Heart right ventricle (tissue), 16 donors: ENCODE measurements around the gene NDUFA11. TPM values are rescaled to one million over a fixed set of nuclear protein-coding genes. Genes with fewer than 3 reads are reported as not detected.
A peak's percentile ranks its signal among the peaks of the same experiment; 100 is the strongest.
"Not testable (repeated sequence)": the region's sequence is repeated elsewhere in the genome, so short reads cannot be mapped to it uniquely, and the experiment has no call there.

Experiments used
- ATAC-seq, 8 donors: fragments of 200-7000 bp; cut with Tn5 transposase; one replicate each; pipeline ENCODE4 v1.9.1; 2020; ENCODE audit warnings: mild to moderate bottlenecking in 8 of 8, moderate library complexity in 8 of 8, moderate number of reproducible peaks in 1 of 8
- DNase-seq, 2 donors: peaks; one replicate each; pipeline ENCODE4 v3.0.0-alpha.2; 2020
- H3K27ac ChIP-seq, 10 donors: fragments of 200-600 bp; sonication (generic) in 2 of 10; one replicate each; pipeline versions ENCODE4 v1.5.0 to v1.8.0; 2020 to 2022; ENCODE audit warnings: mild to moderate bottlenecking in 3 of 10
- H3K27me3 ChIP-seq, 7 donors: fragments of 200-600 bp; one replicate each; pipeline ENCODE4 v1.8.0; 2021 to 2022; ENCODE audit warnings: mild to moderate bottlenecking in 2 of 7
- H3K36me3 ChIP-seq, 9 donors: fragments of 200-600 bp; sonication (generic) in 1 of 9; one replicate each; pipeline versions ENCODE4 v1.5.0 to v1.8.0; 2020 to 2022; ENCODE audit warnings: mild to moderate bottlenecking in 2 of 9
- H3K4me1 ChIP-seq, 9 donors: fragments of 200-600 bp; sonication (generic) in 1 of 9; one replicate each; pipeline versions ENCODE4 v1.5.0 to v1.8.0; 2020 to 2022; ENCODE audit warnings: mild to moderate bottlenecking in 4 of 9
- H3K4me3 ChIP-seq, 10 donors: fragments of 200-600 bp; sonication (generic) in 2 of 10; one replicate each; pipeline versions ENCODE4 v1.5.0 to v1.8.0; 2020 to 2022; ENCODE audit warnings: mild to moderate bottlenecking in 7 of 10, moderate library complexity in 2 of 10
- H3K9me3 ChIP-seq, 11 donors: fragments of 200-600 bp in 10 of 11; sonication (generic) in 2 of 11; one replicate each; pipeline versions ENCODE4 v1.5.0 to v1.8.0; 2013 to 2022; ENCODE audit warnings: mild to moderate bottlenecking in 2 of 11, control low read depth in 1 of 11, moderate library complexity in 1 of 11
- CTCF ChIP-seq, 9 donors: fragments of 200-600 bp; sonication (generic) in 2 of 9; IDR thresholded peaks; one replicate each; pipeline versions ENCODE4 v1.5.0 to v1.8.0; 2021 to 2022; ENCODE audit warnings: antibody characterized with exemption in 9 of 9, mild to moderate bottlenecking in 5 of 9, moderate library complexity in 1 of 9
- WGBS, 2 donors: extraction: QIAGEN DNeasy Blood & Tissue Kit; methylation state at CpG; one replicate each; pipeline ENCODE4 v1.1.7; 2013; ENCODE audit warnings: inconsistent platforms in 1 of 2; 5-methylcytosine and 5-hydroxymethylcytosine counted together
- intact Hi-C, 10 donors: fragments of 100-400 bp; cut with DNase I; formaldehyde crosslinking; loops; one replicate each; pipeline versions ENCODE4 v1.11.1 to v1.14.2; 2022
- polyA plus RNA-seq, 2 donors: library from polyadenylated mRNA; stranded (reverse); fragments of 200-250 nt; gene quantifications; one replicate each; pipeline ENCODE4 v1.2.3, GENCODE V29; 2013
- total RNA-seq, 10 donors: library from RNA; stranded (reverse); fragmentation: NEBNext Ultra II Directional in 3 of 10; extraction: Animal tissue kit (Norgen Biotek cat#: 25700) in 3 of 10; gene quantifications; one replicate each; pipeline versions ENCODE4 v1.2.1 to v1.2.4, GENCODE V29; 2021 to 2023
- donor health status: Arrhythmogenic right ventricular cardiomyopathy.
- donor health status: ischemic (EF 13 %, LVEDD 7.1; RV severe dilation, severe dysfunction).
- donor health status: healthy with polysubstance abuse.
- donor health status: DM: no; HTN: yes; CAD: no.
- donor health status: DM: no; HTN: no; CAD: no.
- donor health status: ischemic (EF 25% LVEDD 6.9; RV normal size, moderate dysfunction).
- donor health status: ischemic (EF 25% LVEDD 5.7; RV mildly dilated, moderate dysfunction).
- donor health status: healthy.
- donor health status: DM: yes; HTN: yes; CAD: no.
- donor health status: Ischemic cardiomyopathy.
- donor health status: ischemic (EF 35%, LVEDD 5.7; RV mildly dilated, moderate dysfunction).
- donor health status: nonischemic (EF 11% LVEDD 7.7; RV severe dilation, severe dysfunction).
- donor health status: DM: yes; HTN: yes; CAD: no.
- donor health status: PGD.
- donor health status: ischemic (EF 29% LVEDD 5.4; RV normal size, mild dysfunction).
- donor health status: nonischemic (EF 23%, LVEDD 6.1; RV moderate dilation, normal function).

The NDUFA11 gene
- total and polyA plus RNA-seq, 12 donors: 451 to 1,143 (median 521) TPM

DNA sequence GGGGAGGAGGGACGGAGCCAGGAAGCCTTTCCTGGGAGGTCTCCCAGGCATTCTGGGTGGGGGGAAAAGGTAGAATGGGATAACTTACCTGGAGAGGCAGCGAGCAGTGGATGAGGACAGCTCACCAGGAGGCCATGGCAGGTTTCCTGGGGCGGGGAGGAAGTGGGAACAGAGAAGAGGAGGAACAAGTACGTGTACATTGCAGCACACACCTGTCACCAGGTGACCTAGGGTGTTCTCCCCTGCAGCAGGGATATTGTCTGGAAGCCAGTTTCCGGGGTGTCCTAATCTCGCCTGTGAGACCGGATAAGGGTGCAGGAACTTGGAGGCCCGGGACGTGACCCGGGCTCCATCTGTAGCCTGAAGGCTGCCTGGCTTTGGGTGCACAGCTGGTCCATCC is 52.3 kb downstream of the NDUFA11 start, which contains the start of gene FUT3:
Gene FUT3 (minus strand): TSS at position 148 of the 400 bp plus-strand sequence.
- H3K9me3 ChIP-seq: no peaks in the 10 kb centered on the region
- intact Hi-C loops: no loop called here
- H3K27me3 ChIP-seq: peaks cover 0 to 4% (median 0%) of the 10 kb centered on the region in 7 donors
- H3K4me1 ChIP-seq: peaks cover 0 to 4% (median 0%) of the 10 kb centered on the region in 9 donors
- ATAC-seq (no peak), DNase-seq (no peak)
- 68 to 77% methylated on average over 10 of the region's 10 CpGs for WGBS, 2 donors
- H3K27ac ChIP-seq: no peak within 1 kb of the TSS
- H3K4me3 ChIP-seq: no peak within 1 kb of the TSS
- TF ChIP-seq CTCF (IDR thresholded peaks at IDR 0.05): no peak
- H3K36me3 ChIP-seq: no peaks in the 10 kb centered on the region

GRCh38 chr19:5850743-5851293 is 52.8 kb downstream of the NDUFA11 start:
- no peak for TF ChIP-seq CTCF (IDR thresholded peaks at IDR 0.05)
- DNase-seq (no peak), ATAC-seq (peak in 1 of 8 donors; percentile 13)
- H3K27me3 ChIP-seq: peaks cover 0 to 4% (median 0%) of the 10 kb centered on the region in 7 donors
- H3K36me3 ChIP-seq: no peaks in the 10 kb centered on the region
- no peak overlapping the region for H3K27ac ChIP-seq
- intact Hi-C loops: no loop called here
- H3K4me3 ChIP-seq: no peak overlapping the region
- WGBS, 2 donors: 20 to 25% methylated on average over 5 of the region's 5 CpGs
- peaks cover 0 to 4% (median 0%) of the 10 kb centered on the region in 9 donors for H3K4me1 ChIP-seq
- no peaks in the 10 kb centered on the region for H3K9me3 ChIP-seq

GRCh38 chr19:5850189-5850588 is 53.4 kb downstream of the NDUFA11 start:
- H3K36me3 ChIP-seq: no peaks in the 10 kb centered on the region
- no peak overlapping the region for H3K27ac ChIP-seq
- TF ChIP-seq CTCF (IDR thresholded peaks at IDR 0.05): no peak
- H3K9me3 ChIP-seq: no peaks in the 10 kb centered on the region
- H3K4me1 ChIP-seq: peaks cover 0 to 4% (median 0%) of the 10 kb centered on the region in 9 donors
- ATAC-seq (no peak), DNase-seq (no peak)
- H3K27me3 ChIP-seq: peaks cover 0 to 2% (median 0%) of the 10 kb centered on the region in 7 donors
- H3K4me3 ChIP-seq: no peak overlapping the region
- intact Hi-C loops: no loop called here
- 85 to 95% methylated on average over 6 of the region's 6 CpGs for WGBS, 2 donors

DNA sequence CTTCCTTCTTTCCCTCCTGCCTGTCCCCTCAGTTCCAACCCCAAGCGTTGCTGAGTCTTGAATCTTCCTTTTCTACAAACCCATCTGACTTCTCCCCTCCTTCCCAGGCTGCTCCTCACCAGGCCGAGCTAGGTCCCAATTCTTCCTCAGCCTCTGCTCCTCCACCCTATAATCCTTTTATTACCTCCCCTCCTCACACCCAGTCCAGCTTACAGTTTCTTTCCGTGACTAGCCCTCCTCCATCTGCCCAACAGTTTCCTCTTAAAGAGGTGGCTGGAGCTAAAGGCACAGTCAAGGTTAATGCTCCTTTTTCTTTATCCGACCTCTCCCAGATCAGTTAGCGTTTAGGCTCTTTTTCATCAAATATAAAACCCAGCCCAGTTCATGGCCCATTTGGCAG is 55.0 kb downstream of the NDUFA11 start:
- H3K27me3 ChIP-seq, H3K4me1 ChIP-seq, intact Hi-C loops, H3K36me3 ChIP-seq, DNase-seq, ATAC-seq, H3K9me3 ChIP-seq, H3K4me3 ChIP-seq, H3K27ac ChIP-seq: not testable (repeated sequence)
- 83 to 84% methylated on average over 5 of the region's 5 CpGs for WGBS, 2 donors

DNA sequence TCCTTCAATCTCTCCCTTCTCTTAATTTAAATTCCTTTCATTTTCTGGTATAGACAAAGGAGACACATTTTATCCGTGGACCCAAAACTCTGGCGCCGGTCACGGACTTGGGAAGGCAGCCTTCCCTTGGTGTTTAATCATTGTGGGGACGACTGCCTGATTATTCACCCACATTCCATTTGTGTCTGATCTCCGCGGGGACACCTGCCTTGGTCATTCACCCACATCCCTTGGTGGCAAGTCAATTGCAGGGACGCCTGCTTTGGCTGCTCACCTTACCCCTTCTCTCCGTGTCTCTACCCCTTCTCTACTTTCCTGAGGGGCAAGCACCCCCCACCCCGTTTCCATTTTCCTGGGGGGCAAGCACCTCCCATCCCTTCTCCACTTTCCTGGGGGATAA is 55.7 kb downstream of the NDUFA11 start:
- 84 to 86% methylated on average over 10 of the region's 10 CpGs for WGBS, 2 donors
- DNase-seq, H3K36me3 ChIP-seq, ATAC-seq, H3K4me1 ChIP-seq, H3K9me3 ChIP-seq, H3K4me3 ChIP-seq, intact Hi-C loops, H3K27ac ChIP-seq, H3K27me3 ChIP-seq: not testable (repeated sequence)

Other genes with a start within 250 kb of the NDUFA11 start
- 100 to 1,000 TPM; 122 to 173 (median 133) TPM for gene MICOS13, start 223.3 kb downstream of the NDUFA11 start, total RNA-seq
- 100 to 1,000 TPM; 263 to 658 TPM for gene MICOS13, start 223.3 kb downstream of the NDUFA11 start, polyA plus RNA-seq
- 1 to 10 TPM; 3.3 to 7.6 (median 4.2) TPM for gene HSD11B1L, start 222.8 kb downstream of the NDUFA11 start, total RNA-seq
- gene HSD11B1L, start 222.8 kb downstream of the NDUFA11 start, polyA plus RNA-seq: 10 to 100 TPM in 1 of 2 donors, 1 to 10 TPM in 1; 6.3 to 13.2 TPM
- gene RPL36, start 213.5 kb downstream of the NDUFA11 start, total RNA-seq: 100 to 1,000 TPM; 270 to 463 (median 322) TPM
- 1,000 to 10,000 TPM in 1 of 2 donors, 100 to 1,000 TPM in 1; 980 to 1,152 TPM for gene RPL36, start 213.5 kb downstream of the NDUFA11 start, polyA plus RNA-seq
- gene LONP1, start 183.6 kb downstream of the NDUFA11 start, total RNA-seq: 100 to 1,000 TPM in 1 of 10 donors, 10 to 100 TPM in 9; 71.4 to 101 (median 88.5) TPM
- 100 to 1,000 TPM in 1 of 2 donors, 10 to 100 TPM in 1; 95.0 to 121 TPM for gene LONP1, start 183.6 kb downstream of the NDUFA11 start, polyA plus RNA-seq
- not detected for gene CATSPERD, start 183.2 kb downstream of the NDUFA11 start, total RNA-seq
- not detected for gene CATSPERD, start 183.2 kb downstream of the NDUFA11 start, polyA plus RNA-seq
- 1 to 10 TPM in 6 of 10 donors, under 1 TPM in 4; 0.59 to 3.0 (median 1.1) TPM for gene PRR22, start 119.0 kb downstream of the NDUFA11 start, total RNA-seq
- 1 to 10 TPM; 1.7 to 3.3 TPM for gene PRR22, start 119.0 kb downstream of the NDUFA11 start, polyA plus RNA-seq
- 10 to 100 TPM; 11.5 to 27.8 (median 14.2) TPM for gene DUS3L, start 112.6 kb downstream of the NDUFA11 start, total RNA-seq
- gene DUS3L, start 112.6 kb downstream of the NDUFA11 start, polyA plus RNA-seq: 10 to 100 TPM; 22.7 to 37.7 TPM
- gene NRTN, start 98.7 kb downstream of the NDUFA11 start, total RNA-seq: 10 to 100 TPM in 8 of 10 donors, 1 to 10 TPM in 2; 4.5 to 40.4 (median 14.8) TPM
- gene NRTN, start 98.7 kb downstream of the NDUFA11 start, polyA plus RNA-seq: 10 to 100 TPM; 15.4 to 38.1 TPM
- not detected for gene FUT6, start 64.1 kb downstream of the NDUFA11 start, total RNA-seq
- not detected for gene FUT6, start 64.1 kb downstream of the NDUFA11 start, polyA plus RNA-seq
- not detected for gene FUT3, start 52.3 kb downstream of the NDUFA11 start, total RNA-seq
- under 1 TPM in 1 of 2 donors, not detected in 1; 0.01 TPM for gene FUT3, start 52.3 kb downstream of the NDUFA11 start, polyA plus RNA-seq
- gene FUT5, start 33.2 kb downstream of the NDUFA11 start, total RNA-seq: under 1 TPM in 1 of 10 donors, not detected in 9; 0.21 TPM
- gene FUT5, start 33.2 kb downstream of the NDUFA11 start, polyA plus RNA-seq: not detected
- 1 to 10 TPM; 1.3 to 3.9 (median 2.5) TPM for gene VMAC, start 1.1 kb upstream of the NDUFA11 start, total RNA-seq
- gene VMAC, start 1.1 kb upstream of the NDUFA11 start, polyA plus RNA-seq: 1 to 10 TPM; 1.4 to 5.8 TPM
- 1 to 10 TPM; 1.3 to 4.2 (median 2.8) TPM for gene CAPS, start 10.5 kb upstream of the NDUFA11 start, total RNA-seq
- 10 to 100 TPM in 1 of 2 donors, 1 to 10 TPM in 1; 3.2 to 14.1 TPM for gene CAPS, start 10.5 kb upstream of the NDUFA11 start, polyA plus RNA-seq
- gene RANBP3, start 74.3 kb upstream of the NDUFA11 start, total RNA-seq: 10 to 100 TPM; 51.4 to 76.1 (median 63.3) TPM
- gene RANBP3, start 74.3 kb upstream of the NDUFA11 start, polyA plus RNA-seq: 10 to 100 TPM; 29.5 to 45.2 TPM
- gene RFX2, start 206.7 kb upstream of the NDUFA11 start, total RNA-seq: 10 to 100 TPM in 1 of 10 donors, 1 to 10 TPM in 9; 4.2 to 11.5 (median 5.0) TPM
- gene RFX2, start 206.7 kb upstream of the NDUFA11 start, polyA plus RNA-seq: 10 to 100 TPM in 1 of 2 donors, 1 to 10 TPM in 1; 6.6 to 17.4 TPM
- not detected for gene ACSBG2, start 231.9 kb upstream of the NDUFA11 start, total RNA-seq
- gene ACSBG2, start 231.9 kb upstream of the NDUFA11 start, polyA plus RNA-seq: not detected